Liver (tissue), 9 donors: ENCODE measurements around the gene TRPC1. TPM values are rescaled to one million over a fixed set of nuclear protein-coding genes. Genes with fewer than 3 reads are reported as not detected.

Experiments
- DNase-seq: peaks from one replicate; pipeline ENCODE4 v3.0.0-alpha.2; 2017; ENCODE audit warnings: low spot score
- H3K27ac ChIP-seq, 2 donors: one replicate each; pipeline ENCODE4 v1.7.0; 2013; ENCODE audit warnings: inconsistent platforms in 2 of 2, low read length in 2 of 2, control low read depth in 1 of 2, low read depth in 1 of 2, mild to moderate bottlenecking in 1 of 2
- H3K27me3 ChIP-seq, 4 donors: one replicate each; pipeline versions ENCODE4 v1.6.1 to v1.7.0; 2013; ENCODE audit warnings: low read length in 3 of 4, inconsistent platforms in 1 of 4, mild to moderate bottlenecking in 1 of 4, moderate library complexity in 1 of 4; ENCODE audit not compliant: control insufficient read depth in 4 of 4, insufficient read depth in 4 of 4
- H3K36me3 ChIP-seq, 4 donors: one replicate each; pipeline versions ENCODE4 v1.6.1 to v1.7.0; 2013; ENCODE audit warnings: low read length in 3 of 4, mild to moderate bottlenecking in 3 of 4, low read depth in 1 of 4, moderate library complexity in 1 of 4; ENCODE audit not compliant: control insufficient read depth in 4 of 4, insufficient read depth in 3 of 4
- H3K4me1 ChIP-seq, 4 donors: one replicate each; pipeline versions ENCODE4 v1.6.1 to v1.7.0; 2013; ENCODE audit warnings: low read length in 3 of 4, mild to moderate bottlenecking in 3 of 4, moderate library complexity in 1 of 4; ENCODE audit not compliant: control insufficient read depth in 4 of 4, insufficient read depth in 4 of 4
- H3K4me3 ChIP-seq, 3 donors: one replicate each; pipeline versions ENCODE4 v1.6.1 to v1.7.0; 2013; ENCODE audit warnings: low read length in 3 of 3, control low read depth in 1 of 3, low read depth in 1 of 3, mild to moderate bottlenecking in 1 of 3
- H3K9ac ChIP-seq, 2 donors: one replicate each; pipeline ENCODE4 v1.7.0; 2013; ENCODE audit warnings: low read length in 2 of 2, mild to moderate bottlenecking in 2 of 2, moderate library complexity in 2 of 2, control low read depth in 1 of 2, low read depth in 1 of 2
- H3K9me3 ChIP-seq, 4 donors: one replicate each; pipeline versions ENCODE4 v1.6.1 to v1.7.0; 2013; ENCODE audit warnings: low read length in 3 of 4; ENCODE audit not compliant: control insufficient read depth in 4 of 4
- ATF3 ChIP-seq: IDR thresholded peaks from 2 replicates; pipeline ENCODE4 v1.6.1; 2016; ENCODE audit warnings: antibody characterized with exemption
- EGR1 ChIP-seq, 2 donors: IDR thresholded peaks; 2 replicates each; pipeline ENCODE4 v1.6.1; 2016 to 2018; ENCODE audit warnings: antibody characterized with exemption in 2 of 2, low read depth in 2 of 2
- FOXA1 ChIP-seq: IDR thresholded peaks from 2 replicates; pipeline ENCODE4 v1.6.1; 2016; ENCODE audit warnings: antibody characterized with exemption
- FOXA2 ChIP-seq: IDR thresholded peaks from 2 replicates; pipeline ENCODE4 v1.6.1; 2016; ENCODE audit warnings: antibody characterized with exemption
- GABPA ChIP-seq, 2 donors: IDR thresholded peaks in 1 of 2; conservative IDR thresholded peaks in 1 of 2; 2 replicates each; pipeline ENCODE4 v1.6.1; 2016; ENCODE audit warnings: antibody characterized with exemption in 2 of 2, mild to moderate bottlenecking in 1 of 2, moderate library complexity in 1 of 2
- HNF4A ChIP-seq, 2 donors: conservative IDR thresholded peaks; 2 replicates each; pipeline ENCODE4 v1.6.1; 2016; ENCODE audit warnings: antibody characterized with exemption in 2 of 2, mild to moderate bottlenecking in 2 of 2
- JUND ChIP-seq, 2 donors: IDR thresholded peaks; 2 replicates each; pipeline ENCODE4 v1.6.1; 2016; ENCODE audit warnings: antibody characterized with exemption in 2 of 2
- NR2F2 ChIP-seq: IDR thresholded peaks from 2 replicates; pipeline ENCODE4 v1.6.1; 2016; ENCODE audit warnings: antibody characterized with exemption
- RAD21 ChIP-seq, 2 donors: IDR thresholded peaks; 2 replicates each; pipeline ENCODE4 v1.6.1; 2016; ENCODE audit warnings: antibody characterized with exemption in 2 of 2, mild to moderate bottlenecking in 2 of 2
- RXRA ChIP-seq, 2 donors: IDR thresholded peaks; 2 replicates each; pipeline ENCODE4 v1.6.1; 2017 to 2018; ENCODE audit warnings: antibody characterized with exemption in 2 of 2, mild to moderate bottlenecking in 1 of 2
- SP1 ChIP-seq: IDR thresholded peaks from 2 replicates; pipeline ENCODE4 v1.6.1; 2018; ENCODE audit warnings: antibody characterized with exemption, mild to moderate bottlenecking
- TAF1 ChIP-seq: conservative IDR thresholded peaks from 2 replicates; pipeline ENCODE4 v1.6.1; 2016; ENCODE audit warnings: antibody characterized with exemption, mild to moderate bottlenecking
- YY1 ChIP-seq: IDR thresholded peaks from 2 replicates; pipeline ENCODE4 v1.6.1; 2016; ENCODE audit warnings: antibody characterized with exemption, mild to moderate bottlenecking
- WGBS: extraction: QIAGEN DNeasy Blood & Tissue Kit; methylation state at CpG from one replicate; pipeline ENCODE4 v1.1.7; 2013; 5-methylcytosine and 5-hydroxymethylcytosine counted together
- polyA plus RNA-seq, 2 donors: library from polyadenylated mRNA; stranded (reverse) in 1 of 2; unstranded in 1 of 2; fragments of 200-250 nt in 1 of 2; fragments of >200 nt in 1 of 2; fragmentation: Nextera tagmentation in 1 of 2; extraction: Ambion mirVana in 1 of 2; gene quantifications; one replicate each; pipeline versions ENCODE4 v1.2.1 to v1.2.3, GENCODE V29; 2013 to 2015
- total RNA-seq, 2 donors: library from RNA; depleted of rRNA; stranded (reverse); fragments of >200 nt; gene quantifications; one replicate each; pipeline ENCODE4 v1.2.3, GENCODE V29; 2014
- TF ChIP-seq, protein P1 (sequence below): IDR thresholded peaks from 2 replicates; pipeline ENCODE4 v1.6.1; 2016; ENCODE audit warnings: antibody characterized with exemption
- TF ChIP-seq, protein P2 (sequence below): IDR thresholded peaks from 2 replicates; pipeline ENCODE4 v1.6.1; 2016; ENCODE audit warnings: antibody characterized with exemption
- donor health status: healthy.
- donor health status: healthy.
- donor health status: healthy.
- donor health status: healthy.
- donor health status: healthy.

The TRPC1 gene
- total and polyA plus RNA-seq, 4 donors = 0.15 to 4.7 (median 1.6) TPM

DNA sequence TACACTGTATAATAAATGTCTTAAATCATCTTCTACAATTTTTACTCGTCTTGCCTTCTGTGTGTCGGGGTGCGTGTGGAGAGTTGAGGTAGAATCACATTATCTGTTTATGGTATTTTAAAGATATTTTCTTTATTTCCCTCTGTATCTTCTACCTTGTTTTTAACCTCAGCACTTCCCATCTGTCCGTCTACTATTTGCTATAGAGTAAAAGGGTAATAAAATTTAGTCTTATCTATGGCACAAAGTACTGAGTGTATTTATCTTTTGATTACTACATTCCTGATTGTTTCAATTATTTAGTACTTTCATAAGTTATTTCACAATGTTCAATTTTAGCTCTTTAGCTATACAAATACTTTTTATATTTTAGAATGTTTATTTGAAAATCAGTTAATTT lies 62.2 kb downstream of the TRPC1 start:
- 76% methylated on average over 4 of the region's 4 CpGs for WGBS

DNA sequence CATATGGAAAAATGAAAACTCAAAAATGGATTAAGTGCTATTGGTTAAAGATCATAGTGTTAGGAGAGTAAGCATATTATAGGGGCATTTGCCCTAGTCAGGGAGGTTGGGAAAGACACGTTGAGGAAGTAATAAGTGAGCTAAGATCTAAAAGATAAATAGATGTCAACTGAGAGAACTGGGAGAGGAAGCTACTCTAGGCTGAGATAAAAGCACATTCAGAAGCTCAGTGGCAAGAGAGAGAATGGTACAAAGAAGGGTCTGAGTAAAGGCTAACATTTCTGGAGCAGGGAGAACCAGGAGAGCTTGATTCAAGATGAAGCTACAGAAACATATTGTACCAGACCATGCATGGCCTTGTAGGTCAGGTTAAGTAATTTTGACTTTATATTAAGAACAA lies 63.9 kb downstream of the TRPC1 start:
- H3K4me3 ChIP-seq = no peak overlapping the region
- WGBS = 51% methylated on average over 1 of the region's 1 CpG
- H3K4me1 ChIP-seq = no peaks in the 10 kb centered on the region
- H3K9me3 ChIP-seq = no peaks in the 10 kb centered on the region
- no peak overlapping the region for H3K9ac ChIP-seq
- TF ChIP-seq SP1 (no peak), GABPA (IDR thresholded peaks at IDR 0.05 in 1 of 2, conservative IDR thresholded peaks at IDR 0.05 in 1 of 2) (no peak), TAF1 (no peak), FOXA1 (no peak), EGR1 (IDR thresholded peaks at IDR 0.05; ENCODE audit: low read depth in 2 of 2) (no peak), ATF3 (no peak), YY1 (no peak), RAD21 (IDR thresholded peaks at IDR 0.05) (no peak), RXRA (IDR thresholded peaks at IDR 0.05) (no peak), JUND (IDR thresholded peaks at IDR 0.05) (no peak), NR2F2 (no peak), FOXA2 (no peak)
- TF ChIP-seq, protein P1, sequence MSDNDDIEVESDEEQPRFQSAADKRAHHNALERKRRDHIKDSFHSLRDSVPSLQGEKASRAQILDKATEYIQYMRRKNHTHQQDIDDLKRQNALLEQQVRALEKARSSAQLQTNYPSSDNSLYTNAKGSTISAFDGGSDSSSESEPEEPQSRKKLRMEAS = no peak
- TF ChIP-seq, protein P2, sequence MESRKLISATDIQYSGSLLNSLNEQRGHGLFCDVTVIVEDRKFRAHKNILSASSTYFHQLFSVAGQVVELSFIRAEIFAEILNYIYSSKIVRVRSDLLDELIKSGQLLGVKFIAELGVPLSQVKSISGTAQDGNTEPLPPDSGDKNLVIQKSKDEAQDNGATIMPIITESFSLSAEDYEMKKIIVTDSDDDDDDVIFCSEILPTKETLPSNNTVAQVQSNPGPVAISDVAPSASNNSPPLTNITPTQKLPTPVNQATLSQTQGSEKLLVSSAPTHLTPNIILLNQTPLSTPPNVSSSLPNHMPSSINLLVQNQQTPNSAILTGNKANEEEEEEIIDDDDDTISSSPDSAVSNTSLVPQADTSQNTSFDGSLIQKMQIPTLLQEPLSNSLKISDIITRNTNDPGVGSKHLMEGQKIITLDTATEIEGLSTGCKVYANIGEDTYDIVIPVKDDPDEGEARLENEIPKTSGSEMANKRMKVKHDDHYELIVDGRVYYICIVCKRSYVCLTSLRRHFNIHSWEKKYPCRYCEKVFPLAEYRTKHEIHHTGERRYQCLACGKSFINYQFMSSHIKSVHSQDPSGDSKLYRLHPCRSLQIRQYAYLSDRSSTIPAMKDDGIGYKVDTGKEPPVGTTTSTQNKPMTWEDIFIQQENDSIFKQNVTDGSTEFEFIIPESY = no peak
- H3K36me3 ChIP-seq = no peaks in the 10 kb centered on the region
- DNase-seq = no peak
- H3K27me3 ChIP-seq = no peaks in the 10 kb centered on the region
- H3K27ac ChIP-seq = no peak overlapping the region

More for the DNA sequence above, 62.2 kb downstream of the TRPC1 start:
- TF ChIP-seq YY1 (no peak), EGR1 (IDR thresholded peaks at IDR 0.05; ENCODE audit: low read depth in 2 of 2) (no peak), RAD21 (IDR thresholded peaks at IDR 0.05) (no peak), ATF3 (no peak)
- Histone ChIP-seq H3K4me1 (no peaks in the 10 kb centered on the region), H3K27me3 (no peaks in the 10 kb centered on the region), H3K9me3 (no peaks in the 10 kb centered on the region), H3K4me3 (no peak overlapping the region), H3K27ac (no peak overlapping the region), H3K36me3 (no peaks in the 10 kb centered on the region), H3K9ac (no peak overlapping the region)
- no peak for DNase-seq

- TF ChIP-seq HNF4A (conservative IDR thresholded peaks at IDR 0.05) = no peak
- TF ChIP-seq GABPA (IDR thresholded peaks at IDR 0.05 in 1 of 2, conservative IDR thresholded peaks at IDR 0.05 in 1 of 2) = no peak
- TF ChIP-seq RAD21 (IDR thresholded peaks at IDR 0.05) = no peak
- TF ChIP-seq JUND (IDR thresholded peaks at IDR 0.05) = no peak
- H3K27me3 ChIP-seq = no peaks in the 10 kb centered on the region
Measured at GRCh38 chr3:142794508-142794907, 70.7 kb downstream of the TRPC1 start.

More at GRCh38 chr3:142794508-142794907, 70.7 kb downstream of the TRPC1 start:
- 89% methylated on average over 4 of the region's 4 CpGs for WGBS
- no peaks in the 10 kb centered on the region for H3K36me3 ChIP-seq
- H3K4me3 ChIP-seq = no peak overlapping the region
- DNase-seq = no peak
- no peak overlapping the region for H3K27ac ChIP-seq
- H3K9ac ChIP-seq = no peak overlapping the region
- H3K9me3 ChIP-seq = no peaks in the 10 kb centered on the region
- H3K4me1 ChIP-seq = no peaks in the 10 kb centered on the region
